Right forelimb (tissue), 1 donor: ENCODE results near the gene RUNX2.
"Not testable (repeated sequence)": the region's sequence is repeated elsewhere in the genome, so short reads cannot be mapped to it uniquely, and the experiment has no call there.

Experiments
- DNase-seq: peaks from one replicate; pipeline ENCODE4 v3.0.0-alpha.2; 2018

RUNX2 gene

GRCh38 chr6:45531999-45532595 lies 204.0 kb downstream of the RUNX2 start:
- no peak for DNase-seq

GRCh38 chr6:45532721-45533210 lies 204.6 kb downstream of the RUNX2 start:
- no peak for DNase-seq

GRCh38 chr6:45533386-45533785 lies 205.3 kb downstream of the RUNX2 start:
- DNase-seq: no peak

- no peak for DNase-seq
These were observed 207.8 kb downstream of the RUNX2 start for GRCh38 chr6:45535933-45536332.

GRCh38 chr6:45537539-45537938 lies 209.4 kb downstream of the RUNX2 start:
- DNase-seq: no peak

GRCh38 chr6:45538641-45539547 lies 210.8 kb downstream of the RUNX2 start:
- DNase-seq: peak; percentile 65

GRCh38 chr6:45540375-45540920 lies 212.3 kb downstream of the RUNX2 start:
- DNase-seq: no peak

- DNase-seq: no peak
These were observed 213.8 kb downstream of the RUNX2 start for GRCh38 chr6:45541934-45542333.

GRCh38 chr6:45543298-45544235 lies 215.4 kb downstream of the RUNX2 start:
- DNase-seq: no peak

GRCh38 chr6:45545416-45545815 lies 217.3 kb downstream of the RUNX2 start:
- DNase-seq: no peak

GRCh38 chr6:45548657-45549515 lies 220.8 kb downstream of the RUNX2 start:
- DNase-seq: no peak

GRCh38 chr6:45552536-45552935 lies 224.4 kb downstream of the RUNX2 start:
- DNase-seq: no peak

GRCh38 chr6:45553730-45554344 lies 225.7 kb downstream of the RUNX2 start:
- DNase-seq: no peak

GRCh38 chr6:45554591-45554990 lies 226.5 kb downstream of the RUNX2 start:
- DNase-seq: no peak

- no peak for DNase-seq
These were observed 228.0 kb downstream of the RUNX2 start for GRCh38 chr6:45555981-45556771.

GRCh38 chr6:45556828-45557227 lies 228.7 kb downstream of the RUNX2 start:
- no peak for DNase-seq

GRCh38 chr6:45557454-45557853 lies 229.3 kb downstream of the RUNX2 start:
- DNase-seq: no peak

GRCh38 chr6:45558858-45559257 lies 230.7 kb downstream of the RUNX2 start:
- DNase-seq: no peak

- not testable (repeated sequence) for DNase-seq
These were observed 232.2 kb downstream of the RUNX2 start for GRCh38 chr6:45560321-45560820.

GRCh38 chr6:45562171-45562570 lies 234.0 kb downstream of the RUNX2 start:
- no peak for DNase-seq
